ENCODE data around the gene CACNA2D4.

CACNA2D4 gene

GRCh38 chr12:1858456-1858855, 60.0 kb downstream of the CACNA2D4 start:
- H3K4me3 ChIP-seq (ENCODE audit: low read depth, low read length), result no peak overlapping the region
- TF ChIP-seq CTCF (IDR thresholded peaks at IDR 0.05; ENCODE audit: borderline replicate concordance, insufficient read depth, low read depth, low read length), result no peak

GRCh38 chr12:1857821-1858220, 60.6 kb downstream of the CACNA2D4 start:
- no peak overlapping the region for H3K4me3 ChIP-seq (ENCODE audit: low read depth, low read length)
- TF ChIP-seq CTCF (IDR thresholded peaks at IDR 0.05; ENCODE audit: borderline replicate concordance, insufficient read depth, low read depth, low read length), result no peak

GRCh38 chr12:1857086-1857485, 61.4 kb downstream of the CACNA2D4 start:
- TF ChIP-seq CTCF (IDR thresholded peaks at IDR 0.05; ENCODE audit: borderline replicate concordance, insufficient read depth, low read depth, low read length), result no peak
- H3K4me3 ChIP-seq (ENCODE audit: low read depth, low read length), result no peak overlapping the region

- TF ChIP-seq CTCF (IDR thresholded peaks at IDR 0.05; ENCODE audit: borderline replicate concordance, insufficient read depth, low read depth, low read length), result no peak
- H3K4me3 ChIP-seq (ENCODE audit: low read depth, low read length), result no peak overlapping the region
These were observed 63.2 kb downstream of the CACNA2D4 start for GRCh38 chr12:1855241-1855640.

GRCh38 chr12:1853716-1854115, 64.7 kb downstream of the CACNA2D4 start:
- no peak for TF ChIP-seq CTCF (IDR thresholded peaks at IDR 0.05; ENCODE audit: borderline replicate concordance, insufficient read depth, low read depth, low read length)
- H3K4me3 ChIP-seq (ENCODE audit: low read depth, low read length), result no peak overlapping the region

GRCh38 chr12:1852076-1852475, 66.4 kb downstream of the CACNA2D4 start:
- TF ChIP-seq CTCF (IDR thresholded peaks at IDR 0.05; ENCODE audit: borderline replicate concordance, insufficient read depth, low read depth, low read length), result no peak
- no peak overlapping the region for H3K4me3 ChIP-seq (ENCODE audit: low read depth, low read length)

- TF ChIP-seq CTCF (IDR thresholded peaks at IDR 0.05; ENCODE audit: borderline replicate concordance, insufficient read depth, low read depth, low read length), result no peak
- H3K4me3 ChIP-seq (ENCODE audit: low read depth, low read length), result no peak overlapping the region
These were observed 67.2 kb downstream of the CACNA2D4 start for GRCh38 chr12:1851151-1851701.
